Measurements from ENCODE around the gene ZNF256. TPM values are rescaled to one million over a fixed set of nuclear protein-coding genes. Genes with fewer than 3 reads are reported as not detected.
A peak's percentile ranks its signal among the peaks of the same experiment; 100 is the strongest.

The ZNF256 gene
- total and polyA plus RNA-seq, 10 of the 15 experiments (the other 5 are each of a cell fraction or from before 2014, with no cell fraction given), result 1.0 to 7.5 (median 4.3) TPM

DNA sequence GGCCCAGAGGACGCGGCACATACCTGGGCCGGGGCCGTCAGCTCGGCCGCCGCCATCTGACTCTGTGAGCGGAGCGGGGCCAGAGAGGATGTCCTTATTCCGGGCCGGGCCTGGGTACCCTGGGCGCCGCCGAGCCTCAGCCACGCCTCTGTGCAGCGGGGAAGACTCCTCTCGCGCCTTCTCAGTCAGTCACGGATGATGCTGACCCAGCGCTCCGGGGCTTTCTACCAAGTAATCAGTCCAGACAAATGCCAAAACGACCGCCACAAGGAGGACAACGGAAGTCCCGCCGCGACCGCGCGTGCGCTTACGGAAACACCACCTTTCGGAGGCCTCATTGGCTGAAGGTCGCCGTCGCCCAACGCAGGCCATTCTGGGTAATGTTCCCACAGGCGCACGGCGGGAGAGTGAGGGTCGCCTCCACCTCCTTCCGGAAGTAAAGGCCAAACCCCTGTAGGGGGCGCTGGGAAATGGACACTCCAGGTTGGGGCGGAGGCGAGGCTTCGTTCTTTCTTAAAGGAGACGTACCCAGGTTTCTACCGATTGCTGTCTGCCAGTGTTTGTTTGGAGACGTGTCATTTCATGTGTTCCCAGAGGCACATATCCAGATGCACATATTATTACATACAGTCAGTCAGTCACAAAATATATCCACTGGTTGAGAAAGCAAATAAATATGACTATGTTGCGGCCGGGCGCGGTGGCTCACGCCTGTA lies at the start of gene ZNF256 (continued):
- TF ChIP-seq, protein P1, sequence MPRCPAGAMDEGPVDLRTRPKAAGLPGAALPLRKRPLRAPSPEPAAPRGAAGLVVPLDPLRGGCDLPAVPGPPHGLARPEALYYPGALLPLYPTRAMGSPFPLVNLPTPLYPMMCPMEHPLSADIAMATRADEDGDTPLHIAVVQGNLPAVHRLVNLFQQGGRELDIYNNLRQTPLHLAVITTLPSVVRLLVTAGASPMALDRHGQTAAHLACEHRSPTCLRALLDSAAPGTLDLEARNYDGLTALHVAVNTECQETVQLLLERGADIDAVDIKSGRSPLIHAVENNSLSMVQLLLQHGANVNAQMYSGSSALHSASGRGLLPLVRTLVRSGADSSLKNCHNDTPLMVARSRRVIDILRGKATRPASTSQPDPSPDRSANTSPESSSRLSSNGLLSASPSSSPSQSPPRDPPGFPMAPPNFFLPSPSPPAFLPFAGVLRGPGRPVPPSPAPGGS (IDR thresholded peaks at IDR 0.05; ENCODE audit: borderline replicate concordance, insufficient read depth, low read depth, low read length, poor library complexity, severe bottlenecking), result no peak
- TF ChIP-seq SUZ12 (IDR thresholded peaks at IDR 0.05; ENCODE audit: unreplicated experiment) (no peak), MEF2B (IDR thresholded peaks at IDR 0.05; ENCODE audit: partially characterized antibody, poor library complexity, severe bottlenecking) (no peak), RCOR1 (conservative IDR thresholded peaks at IDR 0.05; ENCODE audit: low read depth, low read length) (0 out of 2 replicates have a peak, but pooled peaks have one; percentile 29), CHD4 (IDR thresholded peaks at IDR 0.05) (no peak), EGR1 (IDR thresholded peaks at IDR 0.05; ENCODE audit: borderline replicate concordance in 1 of 2, low read depth in 2 of 2, low read length in 2 of 2) (no peak), ZNF384 (IDR thresholded peaks at IDR 0.05; ENCODE audit: borderline replicate concordance, low read depth, low read length) (no peak), ZBTB40 (IDR thresholded peaks at IDR 0.05; ENCODE audit: borderline replicate concordance) (peak; percentile 82), ZNF622 (IDR thresholded peaks at IDR 0.05) (no peak), PAX5 (IDR thresholded peaks at IDR 0.05; ENCODE audit: borderline replicate concordance, low read depth, low read length) (no peak), MXI1 (IDR thresholded peaks at IDR 0.05; ENCODE audit: low read depth, low read length) (no peak), ZNF217 (IDR thresholded peaks at IDR 0.05) (no peak), RUNX3 (IDR thresholded peaks at IDR 0.05; ENCODE audit: low read length) (peak; percentile 53; the same call in 1 of the 2 replicates), E2F4 (IDR thresholded peaks at IDR 0.05; ENCODE audit: low read depth, low read length) (0 out of 2 replicates have a peak, but pooled peaks have one; percentile 57), FOXM1 (IDR thresholded peaks at IDR 0.05; ENCODE audit: low read depth, low read length) (no peak), IKZF2 (IDR thresholded peaks at IDR 0.05) (no peak), MAX (IDR thresholded peaks at IDR 0.05; ENCODE audit: low read depth, low read length) (peak; percentile 51; the same call in 1 of the 2 replicates), SIN3A (IDR thresholded peaks at IDR 0.05; ENCODE audit: low read depth, low read length) (no peak)
- TF ChIP-seq, protein P2, sequence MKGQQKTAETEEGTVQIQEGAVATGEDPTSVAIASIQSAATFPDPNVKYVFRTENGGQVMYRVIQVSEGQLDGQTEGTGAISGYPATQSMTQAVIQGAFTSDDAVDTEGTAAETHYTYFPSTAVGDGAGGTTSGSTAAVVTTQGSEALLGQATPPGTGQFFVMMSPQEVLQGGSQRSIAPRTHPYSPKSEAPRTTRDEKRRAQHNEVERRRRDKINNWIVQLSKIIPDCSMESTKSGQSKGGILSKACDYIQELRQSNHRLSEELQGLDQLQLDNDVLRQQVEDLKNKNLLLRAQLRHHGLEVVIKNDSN (IDR thresholded peaks at IDR 0.05; ENCODE audit: borderline replicate concordance, extremely low read length, insufficient read depth, low read depth, low read length), result no peak
- TF ChIP-seq, protein P3, sequence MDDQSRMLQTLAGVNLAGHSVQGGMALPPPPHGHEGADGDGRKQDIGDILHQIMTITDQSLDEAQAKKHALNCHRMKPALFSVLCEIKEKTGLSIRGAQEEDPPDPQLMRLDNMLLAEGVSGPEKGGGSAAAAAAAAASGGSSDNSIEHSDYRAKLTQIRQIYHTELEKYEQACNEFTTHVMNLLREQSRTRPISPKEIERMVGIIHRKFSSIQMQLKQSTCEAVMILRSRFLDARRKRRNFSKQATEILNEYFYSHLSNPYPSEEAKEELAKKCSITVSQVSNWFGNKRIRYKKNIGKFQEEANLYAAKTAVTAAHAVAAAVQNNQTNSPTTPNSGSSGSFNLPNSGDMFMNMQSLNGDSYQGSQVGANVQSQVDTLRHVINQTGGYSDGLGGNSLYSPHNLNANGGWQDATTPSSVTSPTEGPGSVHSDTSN (IDR thresholded peaks at IDR 0.05; ENCODE audit: insufficient replicate concordance, low read depth, low read length), result peak; percentile 31
